Measurements from ENCODE around the gene TRIP10. TPM values are rescaled to one million over a fixed set of nuclear protein-coding genes. Genes with fewer than 3 reads are reported as not detected.

Gene TRIP10
- total and polyA plus RNA-seq, 2 of the 13 experiments (the other 11 are each of a cell fraction or from before 2014, with no cell fraction given) = 32.5 to 33.2 TPM

DNA sequence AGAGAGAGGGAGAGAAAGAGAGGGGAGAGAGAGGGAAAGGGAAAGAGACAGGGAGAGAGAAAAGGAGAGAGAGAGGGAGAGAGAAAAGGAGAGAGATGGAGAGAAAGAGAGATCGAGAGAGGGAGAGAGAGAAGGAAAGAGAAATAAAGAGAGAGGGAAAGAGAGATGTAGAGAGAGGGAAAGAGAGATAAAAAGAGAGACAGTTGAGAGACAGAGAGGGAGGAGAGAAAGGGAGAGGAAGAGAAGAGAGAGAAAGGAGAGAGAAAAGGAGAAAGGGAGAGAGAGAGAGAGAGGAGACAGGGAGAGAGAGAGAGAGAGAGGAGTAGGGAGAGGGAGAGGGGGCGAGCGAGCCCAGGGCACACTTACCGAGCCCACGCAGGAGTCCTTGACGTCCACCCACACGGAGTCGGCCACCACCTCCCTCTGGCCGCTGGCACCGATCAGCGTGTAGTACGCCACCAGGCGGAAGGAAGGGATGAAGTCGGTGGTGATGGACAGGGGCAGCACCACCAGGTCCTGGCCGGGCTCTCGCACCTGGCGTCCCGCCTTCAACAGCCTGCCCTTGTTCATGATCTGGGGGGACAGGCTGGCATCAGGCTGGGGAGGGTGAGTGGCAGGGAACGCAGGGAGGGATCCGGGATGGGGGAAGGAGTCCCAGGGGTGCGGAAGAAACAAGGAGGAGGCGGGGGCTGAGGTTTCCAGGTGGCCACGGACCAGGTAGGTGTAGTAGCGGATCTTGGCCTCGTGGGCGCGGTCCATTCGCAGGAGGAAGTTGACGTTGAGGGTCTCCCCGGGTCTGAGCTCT, 29.0 kb upstream of the TRIP10 start:
- Histone ChIP-seq H3K9ac (ENCODE audit: insufficient read depth, low read depth, low read length) (no peak overlapping the region), H3K4me1 (ENCODE audit: insufficient read depth, low read length) (0 out of 2 replicates have a peak, but pooled peaks cover 23% of the 10 kb centered on the region), H3K4me2 (ENCODE audit: low read depth, low read length) (no peak overlapping the region), H3K4me3 (replicated peaks in 1 of 3; ENCODE audit: insufficient read depth in 1 of 3, low read depth in 2 of 3, low read length in 3 of 3) (no peak overlapping the region), H4K20me1 (ENCODE audit: insufficient read depth, low read length) (peaks cover 73% of the 10 kb centered on the region), H3K79me2 (ENCODE audit: insufficient read depth, low read length) (no peaks in the 10 kb centered on the region), H3K27ac (ENCODE audit: extremely low read length, insufficient read depth, low read length) (no peak overlapping the region), H3K36me3 (replicated peaks in 1 of 2; ENCODE audit: control insufficient read depth in 1 of 2, insufficient read depth in 2 of 2, low read length in 2 of 2) (peaks cover 32 to 79% of the 10 kb centered on the region in 2 experiments), H3K27me3 (ENCODE audit: control insufficient read depth in 1 of 2, insufficient read depth in 2 of 2, low read length in 2 of 2) (no peaks in the 10 kb centered on the region), H2AFZ (ENCODE audit: low read length) (no peak overlapping the region), H3K9me3 (ENCODE audit: low read length) (no peaks in the 10 kb centered on the region)
- DNase-seq (ENCODE audit: low spot score) (no peak), FAIRE-seq (no peak), ATAC-seq (no peak)
- 97% methylated on average over 30 of the region's 30 CpGs for WGBS (ENCODE audit: low lambda C conversion rate)
- intact Hi-C loops (cut with micrococcal nuclease; ENCODE audit: unreplicated experiment) (no loop called here), in situ Hi-C loops (cut with HindIII; ENCODE audit: extremely low pct_ligation_motif_present, low pct_unique_long_range_greater_than_20kb) (no loop called here)
- ChIA-PET CTCF (ENCODE audit: low intra/inter-chr PET ratio, low total read pairs) (no interaction called here), POLR2A (interaction anchor here (1.2 to 1.6 kb wide), 2 partner anchors 15 to 20 kb away, joined by 3 to 5 read pairs; no protein-coding TSS in a partner anchor)
- no TSS peak for BruUV-seq (replicated peaks)
- TF ChIP-seq, protein P1, sequence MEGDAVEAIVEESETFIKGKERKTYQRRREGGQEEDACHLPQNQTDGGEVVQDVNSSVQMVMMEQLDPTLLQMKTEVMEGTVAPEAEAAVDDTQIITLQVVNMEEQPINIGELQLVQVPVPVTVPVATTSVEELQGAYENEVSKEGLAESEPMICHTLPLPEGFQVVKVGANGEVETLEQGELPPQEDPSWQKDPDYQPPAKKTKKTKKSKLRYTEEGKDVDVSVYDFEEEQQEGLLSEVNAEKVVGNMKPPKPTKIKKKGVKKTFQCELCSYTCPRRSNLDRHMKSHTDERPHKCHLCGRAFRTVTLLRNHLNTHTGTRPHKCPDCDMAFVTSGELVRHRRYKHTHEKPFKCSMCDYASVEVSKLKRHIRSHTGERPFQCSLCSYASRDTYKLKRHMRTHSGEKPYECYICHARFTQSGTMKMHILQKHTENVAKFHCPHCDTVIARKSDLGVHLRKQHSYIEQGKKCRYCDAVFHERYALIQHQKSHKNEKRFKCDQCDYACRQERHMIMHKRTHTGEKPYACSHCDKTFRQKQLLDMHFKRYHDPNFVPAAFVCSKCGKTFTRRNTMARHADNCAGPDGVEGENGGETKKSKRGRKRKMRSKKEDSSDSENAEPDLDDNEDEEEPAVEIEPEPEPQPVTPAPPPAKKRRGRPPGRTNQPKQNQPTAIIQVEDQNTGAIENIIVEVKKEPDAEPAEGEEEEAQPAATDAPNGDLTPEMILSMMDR (CRISPR knock-in tag; IDR thresholded peaks at IDR 0.05) = no peak
- TF ChIP-seq, protein P2, sequence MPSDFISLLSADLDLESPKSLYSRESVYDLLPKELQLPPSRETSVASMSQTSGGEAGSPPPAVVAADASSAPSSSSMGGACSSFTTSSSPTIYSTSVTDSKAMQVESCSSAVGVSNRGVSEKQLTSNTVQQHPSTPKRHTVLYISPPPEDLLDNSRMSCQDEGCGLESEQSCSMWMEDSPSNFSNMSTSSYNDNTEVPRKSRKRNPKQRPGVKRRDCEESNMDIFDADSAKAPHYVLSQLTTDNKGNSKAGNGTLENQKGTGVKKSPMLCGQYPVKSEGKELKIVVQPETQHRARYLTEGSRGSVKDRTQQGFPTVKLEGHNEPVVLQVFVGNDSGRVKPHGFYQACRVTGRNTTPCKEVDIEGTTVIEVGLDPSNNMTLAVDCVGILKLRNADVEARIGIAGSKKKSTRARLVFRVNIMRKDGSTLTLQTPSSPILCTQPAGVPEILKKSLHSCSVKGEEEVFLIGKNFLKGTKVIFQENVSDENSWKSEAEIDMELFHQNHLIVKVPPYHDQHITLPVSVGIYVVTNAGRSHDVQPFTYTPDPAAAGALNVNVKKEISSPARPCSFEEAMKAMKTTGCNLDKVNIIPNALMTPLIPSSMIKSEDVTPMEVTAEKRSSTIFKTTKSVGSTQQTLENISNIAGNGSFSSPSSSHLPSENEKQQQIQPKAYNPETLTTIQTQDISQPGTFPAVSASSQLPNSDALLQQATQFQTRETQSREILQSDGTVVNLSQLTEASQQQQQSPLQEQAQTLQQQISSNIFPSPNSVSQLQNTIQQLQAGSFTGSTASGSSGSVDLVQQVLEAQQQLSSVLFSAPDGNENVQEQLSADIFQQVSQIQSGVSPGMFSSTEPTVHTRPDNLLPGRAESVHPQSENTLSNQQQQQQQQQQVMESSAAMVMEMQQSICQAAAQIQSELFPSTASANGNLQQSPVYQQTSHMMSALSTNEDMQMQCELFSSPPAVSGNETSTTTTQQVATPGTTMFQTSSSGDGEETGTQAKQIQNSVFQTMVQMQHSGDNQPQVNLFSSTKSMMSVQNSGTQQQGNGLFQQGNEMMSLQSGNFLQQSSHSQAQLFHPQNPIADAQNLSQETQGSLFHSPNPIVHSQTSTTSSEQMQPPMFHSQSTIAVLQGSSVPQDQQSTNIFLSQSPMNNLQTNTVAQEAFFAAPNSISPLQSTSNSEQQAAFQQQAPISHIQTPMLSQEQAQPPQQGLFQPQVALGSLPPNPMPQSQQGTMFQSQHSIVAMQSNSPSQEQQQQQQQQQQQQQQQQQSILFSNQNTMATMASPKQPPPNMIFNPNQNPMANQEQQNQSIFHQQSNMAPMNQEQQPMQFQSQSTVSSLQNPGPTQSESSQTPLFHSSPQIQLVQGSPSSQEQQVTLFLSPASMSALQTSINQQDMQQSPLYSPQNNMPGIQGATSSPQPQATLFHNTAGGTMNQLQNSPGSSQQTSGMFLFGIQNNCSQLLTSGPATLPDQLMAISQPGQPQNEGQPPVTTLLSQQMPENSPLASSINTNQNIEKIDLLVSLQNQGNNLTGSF (CRISPR knock-in tag; IDR thresholded peaks at IDR 0.05) = no peak
- TF ChIP-seq ZBTB7B (CRISPR knock-in tag; IDR thresholded peaks at IDR 0.05) = no peak
- TF ChIP-seq SSRP1 (CRISPR knock-in tag; IDR thresholded peaks at IDR 0.05) = peak; percentile 34; the same call in 1 of the 2 replicates
- no peak for TF ChIP-seq EED (CRISPR knock-in tag; IDR thresholded peaks at IDR 0.05)
- no peak for TF ChIP-seq ZNF331 (CRISPR knock-in tag; IDR thresholded peaks at IDR 0.05)
- TF ChIP-seq PTBP1 (IDR thresholded peaks at IDR 0.05; ENCODE audit: low read depth, low read length, poor library complexity, severe bottlenecking) = peak; percentile 48
- TF ChIP-seq POLR2G (IDR thresholded peaks at IDR 0.05; ENCODE audit: low read depth, low read length) = peak; percentile 40; the same call in 1 of the 2 replicates
- no peak for TF ChIP-seq MTA3 (CRISPR knock-in tag; IDR thresholded peaks at IDR 0.05)
- peak; percentile 39 for TF ChIP-seq PRPF4 (IDR thresholded peaks at IDR 0.05; ENCODE audit: low read depth, low read length, poor library complexity, severe bottlenecking)
- no peak for TF ChIP-seq ZNF576 (CRISPR knock-in tag; IDR thresholded peaks at IDR 0.05)
- no peak for TF ChIP-seq ZNF589 (CRISPR knock-in tag; conservative IDR thresholded peaks at IDR 0.05)
- TF ChIP-seq, protein P3, sequence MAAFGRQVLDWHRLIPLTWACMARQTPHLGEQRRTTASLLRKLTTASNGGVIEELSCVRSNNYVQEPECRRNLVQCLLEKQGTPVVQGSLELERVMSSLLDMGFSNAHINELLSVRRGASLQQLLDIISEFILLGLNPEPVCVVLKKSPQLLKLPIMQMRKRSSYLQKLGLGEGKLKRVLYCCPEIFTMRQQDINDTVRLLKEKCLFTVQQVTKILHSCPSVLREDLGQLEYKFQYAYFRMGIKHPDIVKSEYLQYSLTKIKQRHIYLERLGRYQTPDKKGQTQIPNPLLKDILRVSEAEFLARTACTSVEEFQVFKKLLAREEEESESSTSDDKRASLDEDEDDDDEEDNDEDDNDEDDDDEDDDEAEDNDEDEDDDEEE (CRISPR knock-in tag; IDR thresholded peaks at IDR 0.05) = no peak
- no peak for TF ChIP-seq FOXJ3 (CRISPR knock-in tag; IDR thresholded peaks at IDR 0.05; ENCODE audit: borderline replicate concordance)
- peak; percentile 38; the same call in 1 of the 2 replicates for TF ChIP-seq SRY (CRISPR knock-in tag; IDR thresholded peaks at IDR 0.05)
- no peak for TF ChIP-seq HMGA1 (CRISPR knock-in tag; conservative IDR thresholded peaks at IDR 0.05)

All from HepG2 (cell line).